CD4-positive, alpha-beta T cell treated with Interferon alpha-2 for 1 hour (primary cell): ENCODE measurements around the gene AUTS2.

Source experiments
- DNase-seq, 2 donors: peaks; one replicate each; pipeline ENCODE4 v3.0.0-alpha.2; 2020 to 2022

AUTS2 gene

DNA sequence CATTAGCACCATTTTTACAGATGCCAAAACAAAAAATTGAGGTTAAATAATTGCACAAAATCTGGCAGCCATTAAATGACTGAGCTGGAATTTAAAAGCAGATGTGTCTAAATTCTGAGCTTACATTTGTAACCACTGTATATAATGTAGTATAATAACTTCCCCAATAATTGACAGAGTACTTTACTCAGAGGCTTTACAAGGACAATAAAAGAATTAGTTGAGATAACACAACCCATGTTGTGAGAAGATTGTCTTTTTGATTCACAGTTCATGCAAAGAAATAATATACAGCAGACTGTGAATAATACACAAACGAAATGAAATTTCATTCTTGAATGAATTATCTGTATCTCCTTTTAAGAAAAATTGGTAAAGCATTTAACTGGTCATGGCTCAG is 417.1 kb downstream of the AUTS2 start:
- DNase-seq = no peak

DNA sequence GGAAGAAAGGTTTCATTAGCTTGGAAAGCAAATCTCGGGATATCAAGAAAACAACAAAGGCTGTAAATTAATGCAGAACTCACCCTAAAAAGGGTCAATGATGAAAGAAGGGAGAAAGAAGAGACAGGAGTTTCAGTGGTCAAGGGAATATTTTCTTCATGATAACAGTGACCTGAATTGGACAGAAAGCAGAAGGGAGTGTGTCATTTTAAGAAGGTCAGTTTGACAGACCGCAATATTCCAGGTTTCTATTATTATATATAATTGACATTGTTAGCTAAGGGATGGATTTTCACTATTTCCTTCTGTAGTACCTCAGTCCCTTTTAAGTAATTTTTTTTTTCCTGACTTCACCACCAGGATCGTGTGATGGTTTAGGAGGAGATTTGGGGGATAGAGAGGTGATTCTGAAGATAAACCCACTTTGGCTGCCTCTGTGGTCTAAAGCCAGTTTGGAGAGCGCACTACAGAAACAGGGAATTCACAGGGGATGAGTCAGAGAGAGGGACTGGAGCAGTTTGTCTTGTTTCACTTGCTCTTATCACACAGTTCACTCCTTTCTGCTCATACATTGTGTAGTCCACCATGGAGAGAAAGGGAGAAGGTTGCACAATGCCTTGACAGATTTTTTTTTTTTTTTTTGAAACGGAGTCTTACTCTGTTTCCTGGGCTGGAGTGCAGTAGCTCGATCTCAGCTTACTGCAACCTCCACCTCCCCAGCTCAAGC is 417.9 kb downstream of the AUTS2 start:
- DNase-seq = no peak

DNA sequence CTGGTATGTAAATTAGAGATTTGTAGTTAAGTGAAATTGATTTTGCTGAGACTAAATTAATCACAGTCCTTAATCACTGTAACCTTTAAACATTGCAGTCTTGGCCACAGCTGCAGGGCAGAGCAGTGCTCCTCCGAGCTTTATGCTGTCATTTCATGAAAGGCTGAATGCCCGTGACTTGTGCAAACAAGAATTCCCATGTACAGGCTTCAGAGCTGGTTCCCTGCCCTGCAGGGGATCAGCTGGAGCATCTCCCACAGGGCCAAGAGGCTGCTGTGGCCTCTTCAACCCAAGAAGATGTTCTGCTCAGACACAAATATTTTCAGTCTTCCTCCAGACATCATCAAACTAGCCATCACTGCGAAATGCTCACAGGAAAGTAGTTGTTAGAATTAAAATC is 419.1 kb downstream of the AUTS2 start:
- DNase-seq = no peak

DNA sequence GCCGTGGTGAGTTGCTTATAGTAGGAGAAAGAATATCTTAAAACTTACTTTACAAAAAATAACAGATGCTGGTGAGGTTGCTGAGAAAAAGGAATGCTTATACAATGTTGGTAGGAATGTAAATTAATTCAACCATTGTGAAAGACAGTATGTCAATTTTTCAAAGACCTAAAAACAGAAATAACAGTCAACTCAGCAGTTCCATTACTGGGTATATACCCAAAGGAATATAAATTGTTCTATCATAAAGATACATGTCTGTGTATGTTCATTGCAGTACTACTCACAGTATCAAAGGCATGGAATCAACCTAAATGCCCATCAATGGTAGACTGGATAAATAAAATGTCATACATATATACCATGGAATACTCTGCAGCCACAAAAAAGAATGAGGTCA is 420.4 kb downstream of the AUTS2 start:
- DNase-seq = no peak

DNA sequence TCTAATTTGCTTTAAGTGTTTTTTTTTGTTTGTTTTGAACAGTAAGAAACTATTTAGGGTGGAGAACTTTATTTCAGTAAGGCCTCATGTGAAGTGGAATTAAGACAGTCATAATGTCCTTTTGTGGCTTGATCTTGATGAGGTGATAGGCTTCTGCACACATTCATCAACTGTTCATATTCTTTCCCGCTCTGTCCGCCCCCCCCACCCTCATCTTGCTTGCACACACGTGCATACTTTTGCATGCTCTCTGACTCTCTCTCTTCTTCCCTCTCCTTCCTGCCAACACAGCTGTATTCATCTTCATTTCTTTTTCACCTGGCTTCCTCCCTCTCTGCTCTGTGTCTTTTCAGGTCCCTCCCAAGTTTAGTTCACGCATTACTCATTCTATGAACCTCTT is 429.6 kb downstream of the AUTS2 start:
- DNase-seq = no peak

DNA sequence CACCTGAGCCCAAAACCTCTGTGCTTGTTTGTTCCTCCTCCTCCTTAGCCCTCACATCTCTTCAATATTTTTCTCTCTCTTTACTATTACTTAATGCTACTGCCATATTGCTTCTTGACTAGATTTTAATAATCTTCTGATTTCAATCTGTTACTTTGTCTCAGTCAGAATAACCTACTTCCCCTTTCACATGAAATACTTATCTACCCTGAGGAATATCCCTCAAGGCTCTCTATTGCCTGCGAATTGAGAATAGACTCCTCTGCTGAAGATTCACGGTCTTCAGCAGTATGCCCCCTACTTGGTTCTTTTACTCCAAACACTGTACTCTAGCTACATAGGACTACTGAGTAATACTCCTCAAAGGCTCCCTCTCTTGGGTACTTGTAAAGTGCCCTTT is 430.3 kb downstream of the AUTS2 start:
- no peak for DNase-seq

DNA sequence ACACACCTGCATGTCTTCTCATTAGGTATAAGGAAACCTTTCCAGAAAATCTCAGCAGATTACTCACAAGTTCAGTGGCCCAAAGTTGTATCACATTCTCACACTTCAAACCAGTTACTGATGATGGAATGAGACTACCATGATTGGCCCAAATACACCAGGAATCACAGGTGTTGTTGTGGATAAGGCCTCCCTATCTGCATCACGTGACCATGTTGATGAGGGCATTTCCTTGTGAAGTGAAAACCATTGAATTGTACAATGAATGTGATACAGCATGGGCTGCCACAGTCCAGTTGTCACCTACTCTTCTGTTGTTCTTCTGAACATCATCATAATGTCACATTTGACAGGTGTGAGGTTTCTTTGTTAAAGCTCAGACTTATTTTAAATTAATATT is 431.7 kb downstream of the AUTS2 start:
- DNase-seq = no peak

DNA sequence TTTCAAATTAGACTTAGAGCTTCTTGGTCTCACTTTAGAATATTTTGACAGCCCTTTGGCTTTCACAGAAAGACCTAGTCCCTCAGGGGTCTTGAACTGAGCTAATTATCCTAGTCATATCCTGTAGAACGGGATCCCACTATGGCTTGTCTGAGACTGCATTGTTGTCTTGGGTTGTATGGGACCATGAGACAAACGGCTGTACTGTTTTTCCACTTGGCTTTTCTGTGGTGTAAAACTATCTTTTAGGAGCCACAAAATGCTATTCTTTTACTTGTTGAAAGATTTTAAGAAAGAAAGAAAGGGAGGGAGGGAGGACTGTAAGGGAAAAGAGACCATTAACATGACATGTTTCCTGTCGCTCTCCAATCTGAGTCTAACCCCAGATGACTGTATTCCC is 432.5 kb downstream of the AUTS2 start:
- no peak for DNase-seq

DNA sequence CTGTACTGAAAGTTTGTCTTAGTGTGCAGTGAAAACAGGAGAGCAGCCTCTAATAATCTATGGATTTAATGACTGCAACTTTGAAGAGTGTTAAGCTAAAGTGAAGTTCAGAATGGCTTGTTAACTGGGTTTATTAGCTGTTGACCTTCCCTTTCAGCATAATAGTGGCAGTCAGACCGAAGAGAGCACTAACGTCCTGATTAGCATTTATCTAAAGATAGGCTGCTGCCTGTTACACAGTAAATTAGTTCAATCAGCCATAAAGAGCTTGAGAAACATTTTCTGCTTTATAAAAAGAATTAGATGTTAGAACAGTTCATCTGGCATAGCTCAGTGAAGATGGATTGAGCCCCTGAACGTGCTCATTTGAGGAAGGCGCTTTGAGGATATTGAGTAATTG is 433.0 kb downstream of the AUTS2 start:
- DNase-seq = no peak

DNA sequence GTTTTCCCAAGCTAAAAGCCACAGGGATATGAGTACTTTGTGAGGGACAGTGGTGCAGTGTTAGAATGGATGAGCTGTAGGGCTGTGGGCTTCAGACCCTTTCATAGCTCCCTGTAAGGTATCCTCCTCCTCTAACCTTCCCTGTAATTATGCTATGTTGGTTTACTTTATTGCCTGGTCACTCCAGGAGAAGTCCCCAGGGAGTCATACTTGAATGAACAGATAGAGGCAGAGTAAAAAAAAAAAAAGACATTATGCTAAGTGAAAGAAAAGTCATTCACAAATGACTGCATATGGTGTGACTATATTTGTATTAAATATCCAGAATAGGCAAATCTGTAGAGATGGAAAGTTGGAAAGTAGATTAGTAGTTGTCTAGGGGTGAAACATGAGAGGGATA is 434.4 kb downstream of the AUTS2 start:
- DNase-seq = no peak

DNA sequence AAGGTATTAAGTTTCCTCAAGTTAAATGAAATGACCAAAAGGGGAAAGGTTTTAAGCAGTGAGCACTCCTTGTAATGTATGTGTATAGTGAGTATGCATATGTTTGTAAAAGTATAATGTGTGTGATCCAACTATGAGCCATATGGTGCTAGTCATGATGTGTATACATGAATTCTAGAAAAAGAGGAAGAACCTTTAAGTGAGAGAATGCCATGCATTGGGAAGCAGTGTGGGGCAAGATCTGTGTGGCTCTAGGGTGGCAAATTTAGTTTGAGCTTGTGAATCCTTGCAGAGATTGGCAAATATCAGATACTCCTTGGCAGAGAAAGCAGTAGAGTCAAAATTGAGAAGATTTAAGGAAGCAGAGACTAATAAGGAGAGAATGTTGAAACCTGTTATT is 435.0 kb downstream of the AUTS2 start:
- DNase-seq = no peak

DNA sequence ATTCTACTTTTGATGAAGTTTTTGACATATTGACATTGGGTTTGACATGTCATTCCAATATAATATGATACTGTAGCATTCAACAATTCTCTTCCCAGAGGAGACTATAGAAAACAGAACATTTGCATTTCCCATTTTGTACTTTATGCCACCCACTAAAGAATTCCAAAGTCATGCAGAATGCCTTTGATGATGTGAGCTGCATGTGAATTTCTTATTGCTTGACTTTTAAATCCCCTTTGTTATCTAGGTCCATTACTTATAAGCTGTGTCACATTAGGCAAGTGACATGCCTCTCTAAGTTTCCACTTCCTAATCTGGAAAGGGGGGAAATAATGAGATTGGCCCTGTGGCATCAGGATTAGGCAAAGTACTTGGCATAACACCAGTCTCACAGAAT is 436.7 kb downstream of the AUTS2 start:
- DNase-seq = no peak

DNA sequence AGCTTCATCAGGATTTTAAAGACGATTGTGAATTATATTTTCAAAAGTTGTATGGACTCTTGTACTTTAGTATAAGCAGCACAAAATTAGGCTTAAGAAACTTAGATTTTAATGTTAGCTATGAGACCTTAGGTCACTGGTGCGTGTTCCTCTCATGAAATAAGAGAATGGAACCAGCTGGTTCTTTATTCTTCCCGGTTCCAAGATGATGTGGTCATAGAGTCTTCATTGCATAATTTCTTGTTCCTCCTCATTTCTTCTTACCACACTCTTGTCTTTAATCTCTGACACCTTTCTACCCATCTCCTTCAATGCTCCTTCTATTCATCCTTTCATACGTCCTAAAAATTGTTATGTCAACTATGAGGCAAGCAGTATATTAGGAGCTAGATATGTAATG is 437.2 kb downstream of the AUTS2 start:
- no peak for DNase-seq

DNA sequence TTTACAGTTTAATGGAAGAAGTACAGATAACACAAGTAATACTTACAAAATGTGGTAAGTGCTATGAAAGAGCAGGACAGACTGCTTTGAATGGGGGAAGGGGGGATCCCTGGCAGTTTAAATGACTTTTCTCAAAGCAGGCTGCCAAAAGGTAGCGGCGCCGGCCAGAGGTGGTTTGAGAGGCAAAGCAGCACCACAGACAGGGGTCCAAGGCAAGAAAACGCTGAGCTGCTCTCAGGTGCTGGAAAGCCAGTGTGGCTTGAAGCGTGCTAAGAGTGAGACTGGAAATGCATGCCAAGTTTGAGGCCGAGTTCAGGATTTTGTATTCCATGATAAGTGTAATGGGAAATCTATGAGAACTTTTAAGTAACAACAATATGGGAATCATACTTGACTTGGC is 437.7 kb downstream of the AUTS2 start:
- no peak for DNase-seq

DNA sequence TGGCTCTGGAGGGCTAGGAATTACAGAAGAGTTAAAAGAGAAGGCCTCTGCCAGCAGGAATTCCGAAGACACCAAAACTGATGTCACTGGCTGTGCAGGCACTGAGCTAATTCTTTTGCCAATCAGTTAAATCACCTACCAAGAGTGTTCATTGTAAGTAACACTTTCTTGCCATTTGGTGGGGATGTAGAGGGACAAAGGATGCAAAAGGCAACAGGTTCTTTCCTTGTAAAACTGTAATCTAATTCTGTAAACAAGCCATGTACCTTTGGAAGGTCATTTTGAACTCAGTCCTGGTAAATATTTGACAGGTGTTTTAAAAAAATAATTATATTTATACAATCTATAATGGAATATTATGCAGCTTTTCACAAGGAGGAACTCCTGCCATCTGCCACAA is 438.4 kb downstream of the AUTS2 start:
- no peak for DNase-seq

DNA sequence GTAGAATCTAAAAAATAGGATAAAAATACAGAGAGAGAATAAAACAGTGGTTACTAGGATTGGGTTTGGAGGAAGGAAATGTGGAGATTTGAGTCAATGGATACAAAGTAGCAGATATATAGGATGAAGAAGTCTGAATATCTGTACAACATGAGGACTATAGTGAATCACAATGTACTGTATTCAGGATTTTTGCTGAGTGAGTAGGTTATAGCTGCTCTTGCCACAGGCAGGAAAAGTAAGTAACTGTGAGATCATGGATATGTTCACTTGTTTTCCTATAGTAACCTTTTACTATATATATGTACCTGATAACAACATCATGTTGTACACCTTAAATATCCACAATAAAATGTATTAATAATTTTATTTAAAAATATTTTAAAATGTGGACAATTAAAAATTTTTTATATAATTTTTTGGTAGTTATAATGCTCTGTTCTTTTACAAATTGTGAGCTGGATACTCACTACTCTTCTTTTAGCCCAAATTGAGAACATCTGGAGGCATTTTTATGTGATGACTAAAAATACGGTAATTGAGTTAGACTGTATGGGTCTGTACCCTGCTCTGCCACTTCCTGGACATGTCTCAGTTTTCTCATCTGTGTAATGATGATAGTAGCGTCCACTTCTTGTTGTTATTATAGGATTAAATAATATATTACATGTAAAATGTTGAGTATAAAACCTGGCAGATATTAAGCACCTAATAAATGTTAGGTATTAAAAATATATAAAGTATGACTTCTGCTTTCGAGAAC is 439.1 kb downstream of the AUTS2 start:
- DNase-seq = no peak

DNA sequence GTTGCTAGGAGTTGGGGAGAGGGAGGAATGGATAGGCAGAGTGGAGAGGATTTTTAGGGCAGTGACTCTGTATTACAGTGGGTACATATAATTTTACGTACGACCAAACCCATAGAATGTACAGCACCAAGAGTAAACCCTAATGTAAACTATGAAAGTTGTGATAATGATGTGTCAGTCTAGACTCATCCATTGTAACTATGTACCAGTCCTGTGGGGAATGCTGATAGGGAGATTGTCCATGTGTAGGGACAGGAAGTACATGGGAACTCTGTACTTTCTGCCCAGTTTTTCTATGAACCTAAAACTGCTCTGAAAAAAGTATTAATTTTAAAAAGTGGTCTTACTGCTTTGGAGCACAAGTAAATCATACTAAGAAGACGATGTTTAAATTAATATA is 441.8 kb downstream of the AUTS2 start:
- DNase-seq = no peak

DNA sequence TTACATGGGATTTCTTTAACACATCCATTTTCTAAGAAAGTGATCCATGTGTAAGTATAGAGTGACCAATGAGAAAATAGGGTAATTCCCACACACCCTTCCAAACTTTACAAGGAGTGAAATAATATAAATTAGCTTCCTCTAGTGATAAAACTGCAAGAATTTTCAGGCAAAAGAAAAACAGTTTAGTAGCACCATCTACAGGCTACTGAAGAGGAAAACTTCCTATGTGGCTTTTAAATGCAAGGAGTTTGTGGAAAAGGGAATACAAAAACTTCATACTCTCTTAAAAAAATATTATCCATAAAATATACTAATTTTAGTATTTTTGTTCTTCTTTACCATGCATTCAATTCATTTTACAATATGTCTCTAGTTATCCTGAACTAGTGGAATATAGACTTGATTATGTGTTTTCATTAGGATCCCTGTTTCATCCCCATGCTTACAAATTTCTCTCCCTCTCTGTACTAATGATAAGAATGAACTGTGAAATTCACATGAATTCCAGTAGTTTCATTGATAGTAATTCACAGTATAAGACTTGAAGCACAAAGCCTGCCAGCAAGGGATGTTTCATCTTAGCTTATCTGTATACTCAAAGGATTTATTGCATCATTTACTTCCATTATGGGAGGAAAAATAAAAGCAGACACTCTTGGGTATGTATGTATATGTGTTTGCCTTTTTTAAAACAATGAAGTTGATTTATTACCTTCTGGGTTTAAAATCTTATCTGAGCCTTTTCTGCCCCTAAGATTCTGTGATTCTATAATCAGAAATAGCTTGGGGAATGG is 442.9 kb downstream of the AUTS2 start:
- no peak for DNase-seq

DNA sequence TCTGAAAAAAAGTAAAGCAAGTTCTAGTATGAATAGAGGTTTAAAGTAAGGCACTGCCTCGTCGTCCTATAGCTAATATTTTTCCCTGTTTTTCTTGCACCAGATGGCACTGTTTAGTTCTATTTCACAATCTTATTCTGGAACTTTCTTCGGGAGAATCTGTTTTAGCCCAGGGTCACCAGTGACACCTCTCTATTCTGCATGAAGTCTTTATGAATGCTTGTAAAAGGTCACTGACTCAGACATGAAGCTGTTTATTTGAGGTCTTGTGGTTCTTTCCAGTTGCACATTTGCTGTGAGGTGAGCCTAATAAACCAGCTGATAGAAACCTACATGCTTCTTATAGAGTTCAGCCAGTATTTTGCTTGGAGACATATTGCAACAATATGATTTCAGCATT is 444.3 kb downstream of the AUTS2 start:
- no peak for DNase-seq

DNA sequence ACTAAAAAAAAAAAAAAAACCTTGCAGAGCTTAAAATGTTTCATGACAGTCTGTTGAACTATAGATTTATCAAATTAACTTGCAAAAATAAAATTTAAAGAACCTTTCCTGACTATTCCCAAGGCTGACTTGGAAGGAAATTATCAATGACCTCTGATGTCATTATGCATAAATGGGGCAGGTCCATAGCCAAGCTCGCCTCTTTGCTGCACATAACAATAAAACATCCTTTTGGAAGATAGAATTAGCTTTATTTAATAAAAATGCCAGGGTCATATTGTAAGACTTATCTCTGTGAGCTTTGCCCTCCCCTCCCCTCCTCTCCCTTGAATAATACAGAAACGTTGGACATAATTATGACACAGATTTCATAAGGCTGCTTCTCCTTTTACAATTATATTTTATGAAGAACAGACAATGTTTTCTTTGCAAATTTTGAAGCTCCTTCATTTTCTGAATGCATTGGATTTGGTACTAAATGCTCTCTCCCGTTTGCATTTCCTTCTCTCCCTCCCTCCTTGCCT is 444.8 kb downstream of the AUTS2 start:
- no peak for DNase-seq

DNA sequence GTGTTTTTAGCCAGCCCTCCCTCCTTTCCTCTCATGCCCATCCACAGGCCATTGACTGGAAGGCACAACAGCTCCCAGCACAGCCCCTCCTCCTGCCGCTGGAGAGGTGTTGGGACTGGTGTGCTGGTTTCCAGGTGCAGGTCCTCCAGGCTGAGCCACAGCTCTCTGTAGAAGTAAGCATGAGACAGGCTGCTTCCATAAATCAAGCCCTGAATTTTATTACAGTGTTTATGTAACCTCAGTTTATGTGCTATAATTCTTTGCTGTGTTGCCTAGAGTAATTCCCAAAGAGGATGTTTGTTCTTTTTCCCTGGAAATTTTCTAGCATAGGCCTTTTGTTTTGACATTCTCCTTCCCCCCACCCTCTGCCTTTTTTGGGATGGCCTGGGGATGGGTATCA is 445.8 kb downstream of the AUTS2 start:
- no peak for DNase-seq

DNA sequence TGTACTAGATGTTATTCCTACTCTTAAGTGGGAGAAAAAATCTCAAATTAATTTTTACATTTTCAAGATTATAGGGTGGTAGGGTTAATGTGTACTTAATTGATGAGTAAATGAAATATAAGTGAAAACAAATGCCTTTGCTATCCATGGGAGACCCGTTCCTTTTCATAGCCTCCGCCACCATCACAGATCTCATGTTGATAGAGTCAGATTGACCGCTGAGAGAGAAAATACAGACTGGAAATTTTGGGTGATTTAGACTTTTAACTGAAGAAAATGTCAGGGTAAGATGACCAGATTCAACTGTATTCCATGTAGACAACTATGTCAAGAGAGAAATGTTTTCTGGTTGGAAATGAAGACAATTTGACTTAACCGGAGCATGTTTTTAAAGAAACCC is 446.2 kb downstream of the AUTS2 start:
- no peak for DNase-seq

DNA sequence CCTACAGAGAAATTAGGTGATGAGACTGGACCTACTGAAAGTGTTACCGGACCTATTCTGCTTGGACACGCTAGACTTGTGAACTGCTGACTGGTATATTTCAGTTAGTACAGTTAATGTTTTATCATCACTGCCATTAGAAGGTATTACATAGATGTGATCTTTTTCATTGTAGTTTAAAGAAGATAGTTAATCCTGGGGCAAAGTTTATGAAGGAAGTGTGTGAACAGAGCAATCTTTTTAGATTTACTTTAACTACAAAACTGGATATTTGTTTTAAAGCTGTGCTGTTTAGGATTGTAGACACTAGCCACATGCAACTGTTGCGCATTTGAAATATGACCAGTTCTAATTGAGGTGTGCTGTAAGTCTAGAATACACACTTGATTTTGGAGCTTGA is 446.7 kb downstream of the AUTS2 start:
- DNase-seq = no peak

DNA sequence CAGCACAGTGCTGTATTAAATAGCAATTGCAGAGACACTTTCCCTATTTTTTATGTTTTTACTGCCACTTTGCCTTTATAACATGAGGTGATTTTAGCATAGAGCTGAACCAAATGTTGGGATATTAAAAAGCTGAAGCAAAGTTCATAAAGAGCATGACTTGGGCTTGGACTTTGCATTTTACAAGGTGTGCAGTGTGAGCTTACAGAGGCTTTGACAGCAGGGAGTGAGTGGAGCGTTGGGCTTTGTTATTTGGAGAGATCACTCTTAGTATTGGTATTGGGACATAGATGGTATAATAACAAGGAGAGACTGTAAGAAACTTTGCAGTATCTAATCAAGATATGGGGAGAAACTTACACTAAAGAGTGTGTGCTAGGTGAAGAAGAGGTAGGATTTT is 449.1 kb downstream of the AUTS2 start:
- no peak for DNase-seq
